Kidney (tissue), 22 donors: Measurements from ENCODE around the gene APOE. TPM values are rescaled to one million over a fixed set of nuclear protein-coding genes. Genes with fewer than 3 reads are reported as not detected.

Experiments used
- DNase-seq, 5 donors: peaks; one replicate each; pipeline ENCODE4 v3.0.0-alpha.2; 2013 to 2020
- FAIRE-seq: peaks from 2 replicates; lab custom pipeline; 2012; peaks lifted over from hg19 to GRCh38; lab: Jason Lieb, UNC
- H3K27ac ChIP-seq, 2 donors: one replicate each; pipeline ENCODE4 v1.7.0; 2013; ENCODE audit warnings: low read depth in 2 of 2, low read length in 2 of 2, inconsistent platforms in 1 of 2
- H3K27me3 ChIP-seq: one replicate; pipeline ENCODE4 v1.7.1; 2013; ENCODE audit warnings: low read length, inconsistent platforms; ENCODE audit not compliant: control insufficient read depth, insufficient read depth
- H3K36me3 ChIP-seq, 3 donors: one replicate each; pipeline versions ENCODE4 v1.7.0 to v1.7.1; 2013; ENCODE audit warnings: low read length in 3 of 3, control low read depth in 1 of 3, inconsistent platforms in 1 of 3; ENCODE audit not compliant: insufficient read depth in 3 of 3, control insufficient read depth in 2 of 3
- H3K4me1 ChIP-seq, 3 donors: one replicate each; pipeline versions ENCODE4 v1.7.0 to v1.7.1; 2013; ENCODE audit warnings: low read length in 3 of 3, inconsistent platforms in 1 of 3, low read depth in 1 of 3; ENCODE audit not compliant: control insufficient read depth in 2 of 3, insufficient read depth in 2 of 3
- H3K4me3 ChIP-seq, 3 donors: one replicate each; pipeline versions ENCODE4 v1.7.0 to v1.8.1; 2013; ENCODE audit warnings: low read length in 3 of 3, control low read depth in 1 of 3, inconsistent platforms in 1 of 3
- H3K9ac ChIP-seq, 3 donors: one replicate each; pipeline versions ENCODE4 v1.7.0 to v1.7.1; 2013; ENCODE audit warnings: low read length in 3 of 3, control low read depth in 1 of 3, inconsistent platforms in 1 of 3
- H3K9me3 ChIP-seq, 3 donors: one replicate each; pipeline versions ENCODE4 v1.7.0 to v1.7.1; 2013; ENCODE audit warnings: low read length in 3 of 3, control low read depth in 1 of 3, inconsistent platforms in 1 of 3; ENCODE audit not compliant: control insufficient read depth in 2 of 3, insufficient read depth in 1 of 3
- CTCF ChIP-seq: IDR thresholded peaks from 3 replicates; pipeline ENCODE4 v1.5.1; 2012; ENCODE audit warnings: mild to moderate bottlenecking, moderate library complexity, borderline replicate concordance; ENCODE audit not compliant: insufficient read depth; ENCODE audit errors: extremely low read depth
- intact Hi-C: fragments of 100-400 bp; cut with DNase I; formaldehyde crosslinking; loops from one replicate; pipeline ENCODE4 v1.11.1; 2022
- long read RNA-seq, 10 donors: library from polyadenylated mRNA in 1 of 10; unstranded in 1 of 10; transcript quantifications; one replicate each; pipeline ENCODE4 v2.0.0 and lab custom pipeline, GENCODE V29; 2021 to 2026
- polyA plus RNA-seq: library from polyadenylated mRNA; stranded (reverse); fragments of 350-450 nt; fragmentation: Illumina TruSeq; extraction: RNeasy Lipid Tissue Mini Kit (QIAGEN cat#74804); gene quantifications from one replicate; pipeline ENCODE4 v1.2.3, GENCODE V29; 2014; ENCODE audit warnings: low read depth, low replicate concordance; ENCODE audit not compliant: insufficient read depth
- total RNA-seq: library from RNA; stranded (reverse); fragmentation: NEBNext Ultra II Directional; extraction: Animal tissue kit (Norgen Biotek cat#: 25700); gene quantifications from one replicate; pipeline ENCODE4 v1.2.1, GENCODE V29; 2021
- donor health status: control.
- donor health status: control.
- donor health status: control.
- donor health status: control.
- donor health status: control.
- donor health status: DM: yes; HTN: yes; CAD: no.
- donor health status: Normal renal cell carcinoma (clear cell type).

Gene APOE
- total RNA-seq, result 122 TPM
- 2,837 TPM for polyA plus RNA-seq
- long read RNA-seq, donor 1, transcript APOE-203 (4 exons, 864 nt), result minor isoform, 7 of 251 reads
- long read RNA-seq, donor 1, transcript APOE-202 (3 exons, 923 nt), result minor isoform, 27 of 251 reads
- long read RNA-seq, donor 1, transcript APOE-201 (4 exons, 1,208 nt), result major isoform, 184 of 251 reads
- long read RNA-seq, donor 1, transcript APOE-204 (4 exons, 737 nt), result minor isoform, 5 of 251 reads
- long read RNA-seq, donor 1, partial matches to known transcripts, result 27 of 251 reads
- long read RNA-seq, donor 1, other reads (novel, unspliced or antisense), result 0 of 251 reads
- long read RNA-seq, donor 2, transcript APOE-203 (4 exons, 864 nt), result minor isoform, 14 of 421 reads
- long read RNA-seq, donor 2, transcript APOE-202 (3 exons, 923 nt), result minor isoform, 36 of 421 reads
- long read RNA-seq, donor 2, transcript APOE-201 (4 exons, 1,208 nt), result major isoform, 295 of 421 reads
- long read RNA-seq, donor 2, partial matches to known transcripts, result 56 of 421 reads
- long read RNA-seq, donor 2, other reads (novel, unspliced or antisense), result 16 of 421 reads
- long read RNA-seq, donor 3, transcript APOE-203 (4 exons, 864 nt), result minor isoform, 12 of 585 reads
- long read RNA-seq, donor 3, transcript APOE-204 (4 exons, 737 nt), result minor isoform, 8 of 585 reads
- long read RNA-seq, donor 3, transcript APOE-201 (4 exons, 1,208 nt), result major isoform, 389 of 585 reads
- long read RNA-seq, donor 3, transcript APOE-202 (3 exons, 923 nt), result minor isoform, 55 of 585 reads
- long read RNA-seq, donor 3, partial matches to known transcripts, result 104 of 585 reads
- long read RNA-seq, donor 3, other reads (novel, unspliced or antisense), result 11 of 585 reads
- long read RNA-seq, donor 4, transcript APOE-201 (4 exons, 1,208 nt), result major isoform, 267 of 327 reads
- long read RNA-seq, donor 4, transcript APOE-202 (3 exons, 923 nt), result minor isoform, 40 of 327 reads
- long read RNA-seq, donor 4, transcript APOE-203 (4 exons, 864 nt), result minor isoform, 9 of 327 reads
- long read RNA-seq, donor 4, partial matches to known transcripts, result 9 of 327 reads
- long read RNA-seq, donor 4, other reads (novel, unspliced or antisense), result 0 of 327 reads
- long read RNA-seq, donor 5, transcript APOE-201 (4 exons, 1,208 nt), result major isoform, 8 of 12 reads
- long read RNA-seq, donor 5, partial matches to known transcripts, result 0 of 12 reads
- long read RNA-seq, donor 5, other reads (novel, unspliced or antisense), result 0 of 12 reads
- long read RNA-seq, donor 6, transcript APOE-203 (4 exons, 864 nt), result minor isoform, 25 of 1,138 reads
- long read RNA-seq, donor 6, transcript APOE-202 (3 exons, 923 nt), result minor isoform, 113 of 1,138 reads
- long read RNA-seq, donor 6, transcript APOE-201 (4 exons, 1,208 nt), result major isoform, 761 of 1,138 reads
- long read RNA-seq, donor 6, partial matches to known transcripts, result 191 of 1,138 reads
- long read RNA-seq, donor 6, other reads (novel, unspliced or antisense), result 42 of 1,138 reads
- long read RNA-seq, donor 7, transcript APOE-201 (4 exons, 1,208 nt), result major isoform, 73 of 77 reads
- long read RNA-seq, donor 7, partial matches to known transcripts, result 3 of 77 reads
- long read RNA-seq, donor 7, other reads (novel, unspliced or antisense), result 1 of 77 reads
- long read RNA-seq, donor 8, transcript APOE-202 (3 exons, 923 nt), result minor isoform, 22 of 195 reads
- long read RNA-seq, donor 8, transcript APOE-201 (4 exons, 1,208 nt), result major isoform, 145 of 195 reads
- long read RNA-seq, donor 8, transcript APOE-203 (4 exons, 864 nt), result minor isoform, 6 of 195 reads
- long read RNA-seq, donor 8, partial matches to known transcripts, result 22 of 195 reads
- long read RNA-seq, donor 8, other reads (novel, unspliced or antisense), result 0 of 195 reads
- long read RNA-seq, donor 9, transcript APOE-201 (4 exons, 1,208 nt), result major isoform, 167 of 244 reads
- long read RNA-seq, donor 9, transcript APOE-202 (3 exons, 923 nt), result minor isoform, 29 of 244 reads
- long read RNA-seq, donor 9, partial matches to known transcripts, result 38 of 244 reads
- long read RNA-seq, donor 9, other reads (novel, unspliced or antisense), result 6 of 244 reads
- long read RNA-seq, donor 10, transcript APOE-201 (4 exons, 1,208 nt), result major isoform, 275 of 395 reads
- long read RNA-seq, donor 10, transcript APOE-202 (3 exons, 923 nt), result minor isoform, 46 of 395 reads
- long read RNA-seq, donor 10, transcript APOE-204 (4 exons, 737 nt), result minor isoform, 6 of 395 reads
- long read RNA-seq, donor 10, partial matches to known transcripts, result 63 of 395 reads
- long read RNA-seq, donor 10, other reads (novel, unspliced or antisense), result 0 of 395 reads

DNA sequence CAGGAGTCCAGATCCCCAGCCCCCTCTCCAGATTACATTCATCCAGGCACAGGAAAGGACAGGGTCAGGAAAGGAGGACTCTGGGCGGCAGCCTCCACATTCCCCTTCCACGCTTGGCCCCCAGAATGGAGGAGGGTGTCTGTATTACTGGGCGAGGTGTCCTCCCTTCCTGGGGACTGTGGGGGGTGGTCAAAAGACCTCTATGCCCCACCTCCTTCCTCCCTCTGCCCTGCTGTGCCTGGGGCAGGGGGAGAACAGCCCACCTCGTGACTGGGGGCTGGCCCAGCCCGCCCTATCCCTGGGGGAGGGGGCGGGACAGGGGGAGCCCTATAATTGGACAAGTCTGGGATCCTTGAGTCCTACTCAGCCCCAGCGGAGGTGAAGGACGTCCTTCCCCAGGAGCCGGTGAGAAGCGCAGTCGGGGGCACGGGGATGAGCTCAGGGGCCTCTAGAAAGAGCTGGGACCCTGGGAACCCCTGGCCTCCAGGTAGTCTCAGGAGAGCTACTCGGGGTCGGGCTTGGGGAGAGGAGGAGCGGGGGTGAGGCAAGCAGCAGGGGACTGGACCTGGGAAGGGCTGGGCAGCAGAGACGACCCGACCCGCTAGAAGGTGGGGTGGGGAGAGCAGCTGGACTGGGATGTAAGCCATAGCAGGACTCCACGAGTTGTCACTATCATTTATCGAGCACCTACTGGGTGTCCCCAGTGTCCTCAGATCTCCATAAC lies at the start of gene APOE:
Gene APOE (plus strand): TSS at position 360 of the 724 bp plus-strand sequence. CDS start 829 bp downstream, outside the sequence.
- TF ChIP-seq CTCF, result no peak
- Histone ChIP-seq H3K27ac (peak within 1 kb of the TSS; percentile 17 to 67), H3K9ac (peak within 1 kb of the TSS in 2 of 3 donors; percentile 10 to 82), H3K27me3 (no peaks in the 10 kb centered on the region), H3K9me3 (no peaks in the 10 kb centered on the region), H3K4me1 (peaks cover 0 to 4% (median 0%) of the 10 kb centered on the region in 3 donors), H3K36me3 (peaks cover 0 to 10% (median 0%) of the 10 kb centered on the region in 3 donors), H3K4me3 (peak within 1 kb of the TSS in 2 of 3 donors; percentile 78 to 86)
- DNase-seq, result peak in 4 of 5 donors; percentile 61 to 76 (median 66)
- FAIRE-seq, result no peak
- intact Hi-C loops, result loop anchor here (5.0 kb wide), 1 partner anchor 47 kb away; no protein-coding TSS in a partner anchor

GRCh38 chr19:44856421-44857083 lies 49.0 kb upstream of the APOE start:
- no peaks in the 10 kb centered on the region for H3K9me3 ChIP-seq
- peak overlapping the region in 1 of 2 donors; percentile 2 for H3K27ac ChIP-seq
- FAIRE-seq, result no peak
- intact Hi-C loops, result no loop called here
- no peaks in the 10 kb centered on the region for H3K27me3 ChIP-seq
- TF ChIP-seq CTCF, result no peak
- H3K4me1 ChIP-seq, result peaks cover 0 to 8% (median 0%) of the 10 kb centered on the region in 3 donors
- peaks cover 0 to under 1% (median 0%) of the 10 kb centered on the region in 3 donors for H3K36me3 ChIP-seq
- peak in 1 of 5 donors; percentile 52 for DNase-seq
- H3K9ac ChIP-seq, result no peak overlapping the region
- H3K4me3 ChIP-seq, result no peak overlapping the region
